Bronchial epithelial cell (primary cell): Measurements from ENCODE around the gene GRIA1. TPM values are rescaled to one million over a fixed set of nuclear protein-coding genes. Genes with fewer than 3 reads are reported as not detected.

Source experiments
- DNase-seq: peaks from one replicate; pipeline ENCODE4 v3.0.0-alpha.2; 2010; ENCODE audit warnings: low read depth
- FAIRE-seq: peaks from 2 replicates; lab custom pipeline; 2011; peaks lifted over from hg19 to GRCh38; lab: Jason Lieb, UNC
- H3K27me3 ChIP-seq: 2 replicates; pipeline ENCODE4 v1.5.1; 2011; ENCODE audit warnings: low read length; ENCODE audit not compliant: control insufficient read depth, insufficient read depth
- H3K36me3 ChIP-seq: 2 replicates; pipeline ENCODE4 v1.5.1; 2011; ENCODE audit warnings: low read length; ENCODE audit not compliant: control insufficient read depth, insufficient read depth
- H3K4me3 ChIP-seq: 2 replicates; pipeline ENCODE4 v1.5.1; 2011; ENCODE audit warnings: mild to moderate bottlenecking, low read depth, low read length, control low read depth
- total RNA-seq: library from RNA; depleted of rRNA; stranded (reverse); fragments of >200 nt; gene quantifications from 2 replicates; pipeline ENCODE4 v1.2.1, GENCODE V29; 2014
- TF ChIP-seq, protein P1 (sequence below): IDR thresholded peaks from 2 replicates; pipeline ENCODE4 v1.5.1; 2011; ENCODE audit warnings: mild to moderate bottlenecking, moderate library complexity, low read length, control low read depth, inconsistent platforms; ENCODE audit not compliant: insufficient read depth, severe bottlenecking

The GRIA1 gene
- total RNA-seq, 1 donor from 2014 or later, result not detected

DNA sequence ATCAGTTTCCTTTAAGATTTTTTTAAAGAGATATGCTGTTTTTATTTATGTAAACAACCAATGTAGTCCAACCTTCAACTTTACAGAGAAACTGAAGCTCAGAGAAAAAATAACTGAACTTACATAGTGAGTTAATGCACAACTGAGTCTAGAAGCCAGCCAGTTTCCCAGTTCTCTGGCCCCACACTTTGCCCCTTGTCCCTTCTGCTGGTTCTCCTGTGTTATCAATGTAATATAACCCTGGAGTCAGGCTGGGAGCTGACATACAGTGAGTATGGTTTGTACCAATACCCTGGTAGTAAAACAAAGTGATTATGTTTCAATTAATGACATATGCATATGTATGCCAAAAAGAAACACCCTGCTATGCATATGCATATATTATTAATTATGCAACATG lies 32.2 kb upstream of the GRIA1 start:
- no peaks in the 10 kb centered on the region for H3K36me3 ChIP-seq
- no peaks in the 10 kb centered on the region for H3K27me3 ChIP-seq
- DNase-seq (no peak), FAIRE-seq (no peak)
- TF ChIP-seq, protein P1, sequence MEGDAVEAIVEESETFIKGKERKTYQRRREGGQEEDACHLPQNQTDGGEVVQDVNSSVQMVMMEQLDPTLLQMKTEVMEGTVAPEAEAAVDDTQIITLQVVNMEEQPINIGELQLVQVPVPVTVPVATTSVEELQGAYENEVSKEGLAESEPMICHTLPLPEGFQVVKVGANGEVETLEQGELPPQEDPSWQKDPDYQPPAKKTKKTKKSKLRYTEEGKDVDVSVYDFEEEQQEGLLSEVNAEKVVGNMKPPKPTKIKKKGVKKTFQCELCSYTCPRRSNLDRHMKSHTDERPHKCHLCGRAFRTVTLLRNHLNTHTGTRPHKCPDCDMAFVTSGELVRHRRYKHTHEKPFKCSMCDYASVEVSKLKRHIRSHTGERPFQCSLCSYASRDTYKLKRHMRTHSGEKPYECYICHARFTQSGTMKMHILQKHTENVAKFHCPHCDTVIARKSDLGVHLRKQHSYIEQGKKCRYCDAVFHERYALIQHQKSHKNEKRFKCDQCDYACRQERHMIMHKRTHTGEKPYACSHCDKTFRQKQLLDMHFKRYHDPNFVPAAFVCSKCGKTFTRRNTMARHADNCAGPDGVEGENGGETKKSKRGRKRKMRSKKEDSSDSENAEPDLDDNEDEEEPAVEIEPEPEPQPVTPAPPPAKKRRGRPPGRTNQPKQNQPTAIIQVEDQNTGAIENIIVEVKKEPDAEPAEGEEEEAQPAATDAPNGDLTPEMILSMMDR, result no peak
- no peak overlapping the region for H3K4me3 ChIP-seq

DNA sequence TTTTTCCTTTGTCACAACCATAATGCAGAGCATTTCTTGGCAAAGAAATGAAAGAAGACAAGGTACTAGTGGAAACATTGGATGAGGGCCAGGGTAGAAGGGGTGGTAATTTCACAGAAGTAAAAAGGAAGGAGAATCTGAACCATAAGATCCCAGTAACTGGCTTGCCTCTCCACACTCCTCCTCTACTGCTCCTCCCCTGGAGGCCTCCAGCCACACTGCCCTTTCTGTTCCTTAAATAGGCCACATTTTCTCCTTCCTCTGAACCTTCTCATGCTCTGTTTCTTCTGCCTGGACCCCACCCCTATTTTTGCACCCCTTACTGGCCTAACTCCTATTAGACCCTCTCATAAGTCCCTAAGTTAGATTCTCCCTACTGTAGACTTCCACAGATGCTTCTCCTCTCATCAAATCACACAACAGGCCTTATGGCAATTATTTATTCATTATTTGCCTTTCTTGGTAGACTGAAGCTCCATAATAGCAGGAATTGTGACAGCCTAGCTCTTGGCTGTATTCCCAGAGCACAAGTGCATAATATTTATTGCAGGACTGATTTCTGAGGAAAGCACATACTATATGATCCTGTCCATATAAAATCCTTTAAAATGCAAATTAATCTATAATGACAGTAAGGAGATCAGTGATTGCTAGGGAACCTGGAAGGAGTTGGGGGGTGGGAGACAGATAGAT lies 31.3 kb upstream of the GRIA1 start:
- no peaks in the 10 kb centered on the region for H3K27me3 ChIP-seq
- TF ChIP-seq, protein P1, result no peak
- H3K36me3 ChIP-seq, result no peaks in the 10 kb centered on the region
- no peak for FAIRE-seq
- no peak for DNase-seq
- no peak overlapping the region for H3K4me3 ChIP-seq

DNA sequence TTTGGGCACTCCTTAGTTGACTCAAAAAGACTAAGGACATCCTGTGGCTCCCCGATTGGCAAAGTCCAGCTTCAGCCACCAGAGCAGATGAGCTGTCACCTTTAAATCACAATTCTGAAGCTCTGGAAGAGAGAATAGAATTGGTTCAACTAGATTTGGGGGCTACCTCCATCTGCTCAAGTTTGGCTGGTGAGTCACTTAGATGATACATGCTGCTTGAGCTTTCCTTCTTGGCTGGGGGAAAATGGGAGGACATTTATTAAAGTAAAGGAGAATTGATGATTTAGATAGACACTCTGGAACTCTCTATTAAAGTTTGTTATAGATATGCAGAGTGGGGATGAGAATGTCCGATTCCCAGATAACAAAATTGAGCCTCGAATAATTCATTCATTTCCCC lies 30.0 kb upstream of the GRIA1 start:
- Histone ChIP-seq H3K27me3 (no peaks in the 10 kb centered on the region), H3K4me3 (no peak overlapping the region), H3K36me3 (no peaks in the 10 kb centered on the region)
- DNase-seq (no peak), FAIRE-seq (no peak)
- TF ChIP-seq, protein P1, result no peak

DNA sequence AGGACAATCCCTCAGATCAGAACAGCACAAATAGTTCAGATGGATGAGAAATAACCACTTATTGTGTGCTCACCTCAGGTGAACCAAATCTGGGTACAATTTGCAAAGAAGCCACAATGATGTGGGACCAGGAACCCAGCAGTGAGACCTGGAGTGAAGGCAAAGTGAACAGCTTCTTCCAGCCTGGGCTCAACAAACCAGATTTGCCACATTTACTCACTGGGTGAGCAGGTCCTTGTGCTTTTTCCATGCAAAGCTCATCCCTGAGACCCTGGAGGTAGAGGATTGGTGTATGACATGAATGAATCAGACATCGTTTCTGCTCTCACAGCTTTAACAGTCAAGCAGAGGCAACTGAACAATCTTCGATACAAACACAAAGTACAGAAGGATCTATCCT lies 29.1 kb upstream of the GRIA1 start:
- TF ChIP-seq, protein P1, result no peak
- DNase-seq, result no peak
- FAIRE-seq, result no peak
- Histone ChIP-seq H3K36me3 (no peaks in the 10 kb centered on the region), H3K4me3 (no peak overlapping the region), H3K27me3 (no peaks in the 10 kb centered on the region)

DNA sequence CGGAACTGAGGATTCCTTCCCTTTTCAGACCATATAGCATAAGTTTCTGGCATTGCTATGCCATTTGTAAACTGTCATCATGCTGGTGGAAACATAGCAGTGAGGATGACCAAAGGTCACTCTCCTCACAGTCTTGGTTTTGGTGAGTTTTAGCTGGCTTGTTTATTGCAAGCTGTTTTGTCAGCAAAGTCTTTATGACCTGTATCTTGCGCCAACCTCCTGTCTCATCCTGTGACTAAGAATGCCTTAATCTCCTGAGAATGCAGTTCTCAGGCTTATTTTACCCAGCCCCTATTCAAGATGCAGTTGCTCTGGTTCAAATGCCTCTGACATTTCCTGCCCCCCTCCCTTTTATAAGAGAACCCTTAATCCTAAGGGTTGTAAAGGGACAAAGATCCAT lies 26.7 kb upstream of the GRIA1 start:
- peak; percentile 80 for FAIRE-seq
- no peaks in the 10 kb centered on the region for H3K27me3 ChIP-seq

More for the DNA sequence above, 26.7 kb upstream of the GRIA1 start:
- DNase-seq, result peak; percentile 61
- Histone ChIP-seq H3K4me3 (no peak overlapping the region), H3K36me3 (no peaks in the 10 kb centered on the region)
- TF ChIP-seq, protein P1, result no peak
